Neuronal stem cell (in vitro differentiated cells): ENCODE results near the gene ELFN1.

Experiments
- DNase-seq: peaks from one replicate; pipeline ENCODE4 v3.0.0-alpha.2; 2013; ENCODE audit warnings: low spot score
- H2AFZ ChIP-seq: one replicate; pipeline ENCODE4 v1.6.1; 2013; ENCODE audit warnings: mild to moderate bottlenecking, low read length, inconsistent platforms
- H2AK5ac ChIP-seq: 2 replicates; pipeline ENCODE4 v1.6.1; 2013; ENCODE audit warnings: low read depth, mild to moderate bottlenecking, inconsistent platforms, low read length, moderate library complexity, mixed read lengths
- H2BK120ac ChIP-seq: 2 replicates; pipeline ENCODE4 v1.6.1; 2013; ENCODE audit warnings: low read depth, mild to moderate bottlenecking, inconsistent platforms, low read length, moderate library complexity, mixed read lengths
- H2BK12ac ChIP-seq: one replicate; pipeline ENCODE4 v1.6.1; 2013; ENCODE audit warnings: low read length, inconsistent platforms
- H2BK15ac ChIP-seq: 2 replicates; pipeline ENCODE4 v1.6.1; 2013; ENCODE audit warnings: mild to moderate bottlenecking, low read length, inconsistent platforms, mixed read lengths
- H2BK5ac ChIP-seq: one replicate; pipeline ENCODE4 v1.6.1; 2013; ENCODE audit warnings: inconsistent platforms, mild to moderate bottlenecking, low read length, moderate library complexity
- H3K14ac ChIP-seq: one replicate; pipeline ENCODE4 v1.6.1; 2013; ENCODE audit warnings: low read length, inconsistent platforms
- H3K18ac ChIP-seq: 2 replicates; pipeline ENCODE4 v1.6.1; 2013; ENCODE audit warnings: low read length, inconsistent platforms
- H3K23ac ChIP-seq: 2 replicates; pipeline ENCODE4 v1.6.1; 2013; ENCODE audit warnings: low read depth, mild to moderate bottlenecking, mixed read lengths, low read length, inconsistent platforms; ENCODE audit not compliant: poor library complexity
- H3K27ac ChIP-seq: replicated peaks from 3 replicates; pipeline ENCODE4 v1.5.1; 2013; ENCODE audit warnings: low read length, inconsistent platforms
- H3K27me3 ChIP-seq, 3 experiments: 2 replicates each; pipeline ENCODE4 v1.6.1; 2013; ENCODE audit warnings: low read length in 3 of 3, mild to moderate bottlenecking in 2 of 3, inconsistent platforms in 1 of 3, low read depth in 1 of 3, mixed read lengths in 1 of 3, moderate library complexity in 1 of 3; ENCODE audit not compliant: control insufficient read depth in 3 of 3, insufficient read depth in 3 of 3
- H3K36me3 ChIP-seq, 2 donors: replicated peaks in 1 of 2; 2 replicates each; pipeline ENCODE4 v1.6.1; 2013; ENCODE audit warnings: low read length in 2 of 2; ENCODE audit not compliant: control insufficient read depth in 2 of 2, insufficient read depth in 2 of 2
- H3K4ac ChIP-seq: 2 replicates; pipeline ENCODE4 v1.6.1; 2013; ENCODE audit warnings: inconsistent platforms, mild to moderate bottlenecking, low read length, moderate library complexity
- H3K4me1 ChIP-seq, 2 donors: 1 replicate in 1 of 2; 2 replicates in 1 of 2; pipeline ENCODE4 v1.6.1; 2013; ENCODE audit warnings: low read length in 2 of 2, low read depth in 1 of 2; ENCODE audit not compliant: control insufficient read depth in 2 of 2, insufficient read depth in 1 of 2
- H3K4me2 ChIP-seq: one replicate; pipeline ENCODE4 v1.6.1; 2013; ENCODE audit warnings: mild to moderate bottlenecking, low read length, inconsistent platforms; ENCODE audit not compliant: insufficient read depth, poor library complexity, severe bottlenecking
- H3K4me3 ChIP-seq, 2 donors: 2 replicates each; pipeline ENCODE4 v1.5.1; 2013; ENCODE audit warnings: low read length in 2 of 2, mild to moderate bottlenecking in 2 of 2, inconsistent platforms in 1 of 2, moderate library complexity in 1 of 2
- H3K79me1 ChIP-seq: one replicate; pipeline ENCODE4 v1.6.1; 2013; ENCODE audit warnings: low read depth, mild to moderate bottlenecking, inconsistent platforms, low read length, moderate library complexity
- H3K9ac ChIP-seq: one replicate; pipeline ENCODE4 v1.6.1; 2013; ENCODE audit warnings: mild to moderate bottlenecking, low read depth, low read length, inconsistent platforms; ENCODE audit not compliant: poor library complexity
- H3K9me3 ChIP-seq, 2 donors: replicated peaks in 1 of 2; 2 replicates each; pipeline versions ENCODE3 to v1.6.1; 2013; ENCODE audit warnings: low read length in 2 of 2, mild to moderate bottlenecking in 2 of 2, inconsistent platforms in 1 of 2, low read depth in 1 of 2, mixed read lengths in 1 of 2, moderate library complexity in 1 of 2; ENCODE audit not compliant: control insufficient read depth in 2 of 2, insufficient read depth in 1 of 2
- H4K8ac ChIP-seq: one replicate; pipeline ENCODE4 v1.6.1; 2013; ENCODE audit warnings: low read depth, mild to moderate bottlenecking, inconsistent platforms, low read length, moderate library complexity
- H4K91ac ChIP-seq: one replicate; pipeline ENCODE4 v1.6.1; 2013; ENCODE audit warnings: low read length, low read depth, mild to moderate bottlenecking, inconsistent platforms; ENCODE audit not compliant: poor library complexity
- WGBS, 2 donors: extraction: QIAGEN DNeasy Blood & Tissue Kit; methylation state at CpG; one replicate each; pipeline ENCODE4 v1.1.7; 2013; ENCODE audit warnings: missing lambda C conversion rate in 2 of 2, mixed read lengths in 1 of 2; ENCODE audit not compliant: insufficient read length in 2 of 2, insufficient replicate concordance in 1 of 2; ENCODE audit errors: extremely low coverage in 2 of 2; 5-methylcytosine and 5-hydroxymethylcytosine counted together

ELFN1 gene

GRCh38 chr7:1646391-1646790 lies 23.7 kb upstream of the ELFN1 start:
- H3K4ac ChIP-seq, result no peak overlapping the region

GRCh38 chr7:1646957-1647891 lies 22.9 kb upstream of the ELFN1 start:
- DNase-seq, result no peak
- peak overlapping the region; percentile 81 for H2AFZ ChIP-seq

More at GRCh38 chr7:1646391-1646790, 23.7 kb upstream of the ELFN1 start:
- Histone ChIP-seq H2BK12ac (no peak overlapping the region), H3K27me3 (peaks cover 0 to 16% (median 0%) of the 10 kb centered on the region in 3 experiments), H3K23ac (no peak overlapping the region), H3K4me3 (no peak overlapping the region), H3K18ac (peak overlapping the region; percentile 72), H3K4me1 (peaks cover 9 to 24% of the 10 kb centered on the region in 2 donors), H4K91ac (no peak overlapping the region), H3K9me3 (no peaks in the 10 kb centered on the region), H2BK15ac (no peak overlapping the region), H2BK120ac (no peak overlapping the region), H3K27ac (no peak overlapping the region), H3K79me1 (no peaks in the 10 kb centered on the region), H2AK5ac (peak overlapping the region; percentile 16), H3K9ac (no peak overlapping the region), H4K8ac (no peak overlapping the region), H2AFZ (peak overlapping the region; percentile 81), H3K36me3 (no peaks in the 10 kb centered on the region), H2BK5ac (peak overlapping the region; percentile 68), H3K4me2 (no peak overlapping the region), H3K14ac (no peak overlapping the region)
- DNase-seq, result no peak
- WGBS, 2 donors, result no CpG with 5 or more reads among the region's 8 CpGs

GRCh38 chr7:1647961-1648672 lies 22.0 kb upstream of the ELFN1 start:
- H3K23ac ChIP-seq, result peak overlapping the region; percentile 81
- H3K9ac ChIP-seq, result peak overlapping the region; percentile 63
- peak overlapping the region; percentile 78 for H2BK12ac ChIP-seq
- H3K4me1 ChIP-seq, result peaks cover 9 to 24% of the 10 kb centered on the region in 2 donors
- peak overlapping the region; percentile 29 for H3K4ac ChIP-seq
- peaks cover 0 to 16% (median 0%) of the 10 kb centered on the region in 3 experiments for H3K27me3 ChIP-seq
- H4K91ac ChIP-seq, result no peak overlapping the region
- H3K79me1 ChIP-seq, result no peaks in the 10 kb centered on the region
- H2AK5ac ChIP-seq, result peak overlapping the region; percentile 91
- no peaks in the 10 kb centered on the region for H3K36me3 ChIP-seq
- H3K27ac ChIP-seq, result no peak overlapping the region
- WGBS, 2 donors, result no CpG with 5 or more reads among the region's 31 CpGs
- no peak for DNase-seq
- peak overlapping the region; percentile 63 for H3K14ac ChIP-seq
- H4K8ac ChIP-seq, result no peak overlapping the region
- peak overlapping the region; percentile 71 for H2AFZ ChIP-seq
- peak overlapping the region; percentile 85 for H3K18ac ChIP-seq
- peak overlapping the region; percentile 68 for H2BK5ac ChIP-seq
- H3K4me3 ChIP-seq, result peak overlapping the region in 1 of 2 donors; percentile 18
- no peaks in the 10 kb centered on the region for H3K9me3 ChIP-seq
- peak overlapping the region; percentile 67 for H2BK15ac ChIP-seq
- no peak overlapping the region for H3K4me2 ChIP-seq
- H2BK120ac ChIP-seq, result no peak overlapping the region

More at GRCh38 chr7:1646957-1647891, 22.9 kb upstream of the ELFN1 start:
- peak overlapping the region; percentile 68 for H2BK5ac ChIP-seq
- no peaks in the 10 kb centered on the region for H3K9me3 ChIP-seq
- peak overlapping the region; percentile 31 for H3K14ac ChIP-seq
- H3K4me2 ChIP-seq, result peak overlapping the region; percentile 14
- H2BK12ac ChIP-seq, result no peak overlapping the region
- H3K27ac ChIP-seq, result no peak overlapping the region
- H3K9ac ChIP-seq, result no peak overlapping the region
- H3K23ac ChIP-seq, result peak overlapping the region; percentile 81
- no CpG with 5 or more reads among the region's 48 CpGs for WGBS, 2 donors
- H3K4me1 ChIP-seq, result peaks cover 9 to 24% of the 10 kb centered on the region in 2 donors
- H3K4me3 ChIP-seq, result peak overlapping the region in 1 of 2 donors; percentile 28
- no peaks in the 10 kb centered on the region for H3K36me3 ChIP-seq
- H3K4ac ChIP-seq, result no peak overlapping the region
- H4K91ac ChIP-seq, result no peak overlapping the region
- H2BK15ac ChIP-seq, result peak overlapping the region; percentile 77
- no peak overlapping the region for H2BK120ac ChIP-seq
- H3K18ac ChIP-seq, result peak overlapping the region; percentile 85
- peak overlapping the region; percentile 71 for H2AK5ac ChIP-seq
- no peak overlapping the region for H4K8ac ChIP-seq
- no peaks in the 10 kb centered on the region for H3K79me1 ChIP-seq
- H3K27me3 ChIP-seq, result peaks cover 0 to 16% (median 0%) of the 10 kb centered on the region in 3 experiments
